KOPT-K1 (cell line): ENCODE measurements around the gene TRAF1.

Experiments
- H3K27ac ChIP-seq: fragments of 200-600 bp; sonication (generic); 2 replicates; pipeline ENCODE4 v1.5.1; 2016; ENCODE audit warnings: antibody characterized with exemption, mild to moderate bottlenecking, low read depth, low read length; ENCODE audit not compliant: poor library complexity, severe bottlenecking
- H3K36me3 ChIP-seq: fragments of 200-600 bp; sonication (generic); 2 replicates; pipeline ENCODE4 v1.5.1; 2017; ENCODE audit warnings: antibody characterized with exemption, mild to moderate bottlenecking, low read length, moderate library complexity; ENCODE audit not compliant: insufficient read depth
- H3K9me3 ChIP-seq: fragments of 200-600 bp; sonication (generic); 2 replicates; pipeline ENCODE4 v1.5.1; 2017; ENCODE audit warnings: antibody characterized with exemption, low read length, mild to moderate bottlenecking; ENCODE audit not compliant: insufficient read depth, poor library complexity, severe bottlenecking

Gene TRAF1

GRCh38 chr9:120878188-120879130 lies 48.1 kb downstream of the TRAF1 start:
- H3K27ac ChIP-seq: peak overlapping the region; percentile 97
- H3K36me3 ChIP-seq: peaks cover 13% of the 10 kb centered on the region
- H3K9me3 ChIP-seq: no peaks in the 10 kb centered on the region

- H3K9me3 ChIP-seq: no peaks in the 10 kb centered on the region
- peaks cover 23% of the 10 kb centered on the region for H3K36me3 ChIP-seq
- peak overlapping the region; percentile 97 for H3K27ac ChIP-seq
Measured at GRCh38 chr9:120877276-120878034, 49.1 kb downstream of the TRAF1 start.

GRCh38 chr9:120876842-120877240 lies 49.8 kb downstream of the TRAF1 start, which contains the start of gene PHF19:
Gene PHF19 (minus strand): TSS chr9:120877188. CDS start chr9:120874741, 2,447 bp downstream.
- H3K36me3 ChIP-seq: peaks cover 29% of the 10 kb centered on the region
- no peaks in the 10 kb centered on the region for H3K9me3 ChIP-seq
- peak within 1 kb of the TSS; percentile 100 for H3K27ac ChIP-seq

GRCh38 chr9:120875954-120876841 lies 50.4 kb downstream of the TRAF1 start:
- H3K27ac ChIP-seq: peak overlapping the region; percentile 100
- H3K36me3 ChIP-seq: peaks cover 36% of the 10 kb centered on the region
- H3K9me3 ChIP-seq: no peaks in the 10 kb centered on the region

GRCh38 chr9:120875643-120875953 lies 51.0 kb downstream of the TRAF1 start:
- H3K27ac ChIP-seq: peak overlapping the region; percentile 100
- no peaks in the 10 kb centered on the region for H3K9me3 ChIP-seq
- peaks cover 42% of the 10 kb centered on the region for H3K36me3 ChIP-seq

GRCh38 chr9:120875195-120875565 lies 51.4 kb downstream of the TRAF1 start:
- no peaks in the 10 kb centered on the region for H3K9me3 ChIP-seq
- H3K27ac ChIP-seq: peak overlapping the region; percentile 100
- H3K36me3 ChIP-seq: peaks cover 46% of the 10 kb centered on the region

GRCh38 chr9:120874226-120875194 lies 52.1 kb downstream of the TRAF1 start:
- Histone ChIP-seq H3K36me3 (peaks cover 52% of the 10 kb centered on the region), H3K27ac (peak overlapping the region; percentile 100), H3K9me3 (no peaks in the 10 kb centered on the region)

- peak overlapping the region; percentile 100 for H3K27ac ChIP-seq
- peaks cover 58% of the 10 kb centered on the region for H3K36me3 ChIP-seq
- no peaks in the 10 kb centered on the region for H3K9me3 ChIP-seq
Measured at GRCh38 chr9:120873512-120873911, 53.1 kb downstream of the TRAF1 start.

- Histone ChIP-seq H3K27ac (peak overlapping the region; percentile 100), H3K9me3 (no peaks in the 10 kb centered on the region), H3K36me3 (peaks cover 62% of the 10 kb centered on the region)
Measured at GRCh38 chr9:120872791-120873502, 53.6 kb downstream of the TRAF1 start.

GRCh38 chr9:120870206-120870605 lies 56.4 kb downstream of the TRAF1 start:
- Histone ChIP-seq H3K36me3 (peaks cover 89% of the 10 kb centered on the region), H3K9me3 (no peaks in the 10 kb centered on the region), H3K27ac (peak overlapping the region; percentile 70)

GRCh38 chr9:120869726-120870125 lies 56.9 kb downstream of the TRAF1 start:
- no peaks in the 10 kb centered on the region for H3K9me3 ChIP-seq
- H3K36me3 ChIP-seq: peaks cover 92% of the 10 kb centered on the region
- H3K27ac ChIP-seq: peak overlapping the region; percentile 70

- no peaks in the 10 kb centered on the region for H3K9me3 ChIP-seq
- H3K27ac ChIP-seq: peak overlapping the region; percentile 70
- H3K36me3 ChIP-seq: peaks cover 90% of the 10 kb centered on the region
Measured at GRCh38 chr9:120869360-120869687, 57.3 kb downstream of the TRAF1 start.

GRCh38 chr9:120868676-120869359 lies 57.8 kb downstream of the TRAF1 start:
- H3K27ac ChIP-seq: peak overlapping the region; percentile 70
- no peaks in the 10 kb centered on the region for H3K9me3 ChIP-seq
- peaks cover 90% of the 10 kb centered on the region for H3K36me3 ChIP-seq
